ENCODE results near the gene CPT2. TPM values are rescaled to one million over a fixed set of nuclear protein-coding genes. Genes with fewer than 3 reads are reported as not detected.

CPT2 gene
- total and polyA plus RNA-seq, 2 of the 13 experiments (the other 11 are each of a cell fraction or from before 2014, with no cell fraction given) = 12.6 to 14.6 TPM

GRCh38 chr1:53238197-53239155, 41.9 kb downstream of the CPT2 start, which contains the start of gene MAGOH (continued):
- peak; percentile 21; the same call in 1 of the 2 replicates for TF ChIP-seq ZNF101 (CRISPR knock-in tag; IDR thresholded peaks at IDR 0.05; ENCODE audit: borderline replicate concordance, low read depth)
- TF ChIP-seq RBM22 (optimal IDR thresholded peaks at IDR 0.05; ENCODE audit: low read length) = no peak
- peak; percentile 76; the same call in 1 of the 2 replicates for TF ChIP-seq SRF (IDR thresholded peaks at IDR 0.05; ENCODE audit: low read depth, low read length)
- TF ChIP-seq SIN3A (IDR thresholded peaks at IDR 0.05; ENCODE audit: borderline replicate concordance, low read depth, low read length) = peak; percentile 84; the same call in 1 of the 2 replicates
- TF ChIP-seq ZSCAN30 (CRISPR knock-in tag; IDR thresholded peaks at IDR 0.05) = no peak
- no peak for TF ChIP-seq ZNF558 (CRISPR knock-in tag; IDR thresholded peaks at IDR 0.05; ENCODE audit: borderline replicate concordance)
- no peak for TF ChIP-seq RFX1 (IDR thresholded peaks at IDR 0.05)
- no peak for TF ChIP-seq EZH2 (conservative IDR thresholded peaks at IDR 0.05; ENCODE audit: low read depth, low read length)
- TF ChIP-seq HCFC1 (IDR thresholded peaks at IDR 0.05; ENCODE audit: low read depth, low read length) = peak; percentile 77
- TF ChIP-seq THAP7 (CRISPR knock-in tag; IDR thresholded peaks at IDR 0.05) = 0 out of 2 replicates have a peak, but pooled peaks have one; percentile 56
- TF ChIP-seq PCBP1 (IDR thresholded peaks at IDR 0.05; ENCODE audit: borderline replicate concordance, low read depth, low read length) = no peak
- no peak for TF ChIP-seq ZBTB43 (CRISPR knock-in tag; conservative IDR thresholded peaks at IDR 0.05)
- TF ChIP-seq GLMP (CRISPR knock-in tag; IDR thresholded peaks at IDR 0.05; ENCODE audit: borderline replicate concordance) = no peak
- no peak for TF ChIP-seq ZC3H13 (CRISPR knock-in tag; IDR thresholded peaks at IDR 0.05)
- no peak for TF ChIP-seq SYNCRIP (IDR thresholded peaks at IDR 0.05; ENCODE audit: insufficient read depth, low read depth, low read length)
- TF ChIP-seq RNF2 (conservative IDR thresholded peaks at IDR 0.05; ENCODE audit: low read depth) = no peak
- peak; percentile 96 for TF ChIP-seq PHF8 (CRISPR knock-in tag; IDR thresholded peaks at IDR 0.05)
- no peak for TF ChIP-seq ZNF414 (CRISPR knock-in tag; IDR thresholded peaks at IDR 0.05)
- TF ChIP-seq ZNF619 (CRISPR knock-in tag; IDR thresholded peaks at IDR 0.05) = no peak
- TF ChIP-seq ISL2 (CRISPR knock-in tag; IDR thresholded peaks at IDR 0.05) = peak; percentile 77; the same call in 1 of the 2 replicates
- no peak for TF ChIP-seq PRMT3 (CRISPR knock-in tag; IDR thresholded peaks at IDR 0.05; ENCODE audit: borderline replicate concordance, low read depth)
- no peak for TF ChIP-seq FOXM1 (CRISPR knock-in tag; IDR thresholded peaks at IDR 0.05)
- TF ChIP-seq BRF2 (CRISPR knock-in tag; IDR thresholded peaks at IDR 0.05) = no peak
- no peak for TF ChIP-seq ZNF20 (CRISPR knock-in tag; IDR thresholded peaks at IDR 0.05)
- TF ChIP-seq MAFG (CRISPR knock-in tag; IDR thresholded peaks at IDR 0.05) = no peak
